ENCODE data around the gene OOSP1.
"Not testable (repeated sequence)": the region's sequence is repeated elsewhere in the genome, so short reads cannot be mapped to it uniquely, and the experiment has no call there.

OOSP1 gene

GRCh38 chr11:59938132-59938531, at the start of gene OOSP1:
TSS of gene OOSP1 (plus strand) at chr11:59938432. CDS start at chr11:59938455, 23 bp downstream.
- DNase-seq = no peak

GRCh38 chr11:59891781-59892181, 46.5 kb upstream of the OOSP1 start:
- no peak for DNase-seq

DNA sequence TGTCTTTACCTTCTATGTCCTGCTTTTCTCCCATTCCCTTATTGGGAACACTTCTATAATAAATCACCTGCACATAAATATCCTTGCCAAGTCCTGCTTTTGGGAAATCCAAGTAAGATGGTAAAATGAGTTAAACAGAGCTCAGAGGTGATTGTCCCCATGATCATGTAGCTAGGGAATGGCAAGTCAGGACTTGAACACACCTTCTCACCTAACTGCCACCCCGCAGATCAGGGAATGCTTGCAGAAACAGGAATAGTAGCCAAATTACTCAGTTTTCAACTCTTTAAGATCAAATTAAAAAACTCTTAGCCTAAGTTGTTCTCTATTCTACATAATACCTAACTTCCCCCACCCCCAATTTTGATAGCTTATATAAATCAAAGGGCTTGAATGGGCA, 43.6 kb upstream of the OOSP1 start:
- DNase-seq = no peak

- DNase-seq = no peak
Observed at GRCh38 chr11:59898046-59898445, 40.2 kb upstream of the OOSP1 start.

DNA sequence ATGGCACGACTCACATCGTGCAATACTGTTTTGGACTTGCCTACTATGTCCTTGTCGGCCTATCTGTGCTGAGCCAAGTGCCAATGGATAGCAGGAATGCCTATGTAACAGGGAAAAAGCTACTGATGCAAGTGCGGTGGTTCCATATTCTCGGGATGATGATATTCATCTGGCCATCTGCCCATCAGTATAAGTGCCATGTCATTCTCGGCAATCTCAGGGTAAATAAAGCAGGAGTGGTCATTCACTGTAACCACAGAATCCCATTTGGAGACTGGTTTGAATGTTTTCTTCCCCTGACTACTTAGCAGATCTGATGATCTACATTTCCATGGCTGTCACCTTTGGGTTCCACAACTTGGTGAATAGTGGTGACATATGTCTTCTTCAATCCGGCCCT, 39.6 kb upstream of the OOSP1 start:
- DNase-seq = no peak

- no peak for DNase-seq
Observed at GRCh38 chr11:59899532-59899931, 38.7 kb upstream of the OOSP1 start.

- DNase-seq = no peak
Observed at GRCh38 chr11:59900366-59901126, 37.7 kb upstream of the OOSP1 start.

DNA sequence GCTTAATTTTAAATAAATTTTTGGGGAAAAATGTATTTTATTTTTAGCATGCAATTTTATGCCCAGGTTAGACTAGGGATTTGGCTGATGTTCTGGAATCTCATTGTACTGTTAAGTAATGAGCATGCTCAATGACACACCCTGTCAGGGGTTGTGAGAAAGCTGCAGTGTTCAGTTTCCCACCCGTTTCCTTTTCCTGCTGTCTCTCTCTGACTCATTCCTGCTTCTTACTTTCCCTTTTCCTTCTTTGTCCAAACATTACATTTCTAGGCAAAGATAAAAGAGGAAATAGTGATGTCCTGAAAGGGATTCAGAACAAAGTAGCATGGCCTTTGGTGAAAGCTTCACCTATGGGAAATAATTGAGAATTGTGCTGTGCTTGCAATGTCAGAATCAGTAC, 36.9 kb upstream of the OOSP1 start:
- DNase-seq = no peak

- DNase-seq = not testable (repeated sequence)
Observed at GRCh38 chr11:59903569-59903968, 34.7 kb upstream of the OOSP1 start.

GRCh38 chr11:59918480-59918879, 19.8 kb upstream of the OOSP1 start:
- no peak for DNase-seq

DNA sequence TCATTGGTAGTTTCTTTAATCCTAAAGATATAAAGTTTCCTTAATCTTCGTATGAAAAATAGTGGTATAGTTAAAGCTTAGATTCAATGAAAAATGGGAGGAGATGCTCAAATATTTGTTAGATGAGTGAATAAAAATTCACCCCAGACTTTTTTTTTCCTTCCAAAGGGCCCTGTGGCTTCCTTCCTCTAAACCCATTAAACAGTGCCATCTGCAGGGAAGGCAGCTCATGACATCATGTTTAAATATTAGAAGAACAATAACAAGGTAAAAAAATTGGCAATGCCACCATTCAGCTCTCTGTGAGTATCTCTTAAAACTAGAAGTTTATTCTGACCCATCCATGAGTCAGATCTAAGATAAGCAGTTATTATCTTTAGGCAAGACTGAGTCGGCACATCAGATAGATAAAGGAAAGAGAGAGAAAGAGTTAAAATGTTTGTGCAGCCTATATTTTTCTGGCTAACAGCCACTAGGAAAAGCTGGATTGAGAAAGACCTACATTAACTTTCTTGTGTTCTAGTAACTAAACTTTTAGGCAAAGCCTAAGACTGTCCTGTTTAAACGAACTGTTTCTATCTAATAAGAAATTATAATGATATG, 19.1 kb upstream of the OOSP1 start:
- peak; percentile 2 for DNase-seq

DNA sequence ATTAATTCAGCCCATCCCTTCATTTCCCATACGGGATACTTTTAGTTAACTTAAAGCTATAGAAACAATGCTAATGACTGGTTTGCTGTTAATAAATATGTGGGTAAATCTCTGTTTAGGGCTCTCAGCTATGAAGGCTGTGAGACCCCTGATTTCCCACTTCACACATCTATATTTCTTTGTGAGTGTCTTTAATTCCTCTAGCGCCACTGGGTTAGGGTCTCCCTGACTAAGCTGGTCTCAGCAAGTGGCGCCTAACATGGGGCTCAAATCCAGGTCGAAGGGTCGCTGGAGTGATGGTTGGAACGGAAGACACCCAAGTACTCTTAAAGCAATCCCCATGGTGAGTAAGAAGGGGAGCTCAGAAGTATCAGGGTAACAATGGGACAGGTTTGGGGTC, 14.4 kb upstream of the OOSP1 start:
- DNase-seq = no peak

DNA sequence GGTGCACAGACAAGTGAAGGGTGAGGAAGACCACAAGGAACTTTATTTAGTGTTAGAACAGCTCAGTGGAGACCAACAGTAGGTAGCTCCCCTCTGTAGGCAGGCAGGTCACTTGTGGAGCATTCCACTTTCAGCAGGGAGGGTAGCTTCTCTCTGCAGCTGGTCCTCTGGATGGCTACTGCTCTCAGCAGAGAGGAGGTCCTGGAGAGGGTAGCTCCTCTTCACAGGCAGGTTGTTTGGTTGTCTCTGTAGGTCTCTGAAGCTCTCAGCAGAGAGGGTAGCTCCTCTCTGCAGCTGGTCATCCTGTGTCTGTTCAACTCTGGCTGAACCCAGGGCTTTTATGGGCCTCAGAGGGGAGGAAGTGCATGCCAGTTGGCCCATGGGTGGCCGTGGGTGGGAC, 6.5 kb upstream of the OOSP1 start:
- DNase-seq = no peak

GRCh38 chr11:59938718-59939117, 486 bp downstream of the OOSP1 start:
- no peak for DNase-seq

DNA sequence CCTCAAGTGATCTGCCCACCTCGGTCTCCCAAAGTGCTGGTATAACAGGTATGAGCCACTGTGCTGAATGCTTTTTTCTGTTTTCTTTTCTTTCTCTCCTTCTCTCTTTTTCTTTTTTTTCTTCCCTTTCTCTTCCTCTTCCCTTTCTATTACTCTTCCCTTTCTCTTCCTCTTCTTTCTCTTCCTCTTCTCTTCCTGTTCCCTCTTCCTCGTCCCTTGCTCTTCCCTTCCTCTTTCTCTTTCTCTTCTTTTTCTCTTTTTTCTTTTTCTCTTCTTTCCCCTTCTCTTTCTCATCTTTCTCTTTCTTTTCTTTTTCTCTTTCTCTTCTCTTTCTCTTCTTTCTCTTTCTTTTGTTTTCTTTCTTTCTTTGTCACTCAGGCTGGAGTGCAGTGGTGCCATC, 1.2 kb downstream of the OOSP1 start:
- DNase-seq = no peak

DNA sequence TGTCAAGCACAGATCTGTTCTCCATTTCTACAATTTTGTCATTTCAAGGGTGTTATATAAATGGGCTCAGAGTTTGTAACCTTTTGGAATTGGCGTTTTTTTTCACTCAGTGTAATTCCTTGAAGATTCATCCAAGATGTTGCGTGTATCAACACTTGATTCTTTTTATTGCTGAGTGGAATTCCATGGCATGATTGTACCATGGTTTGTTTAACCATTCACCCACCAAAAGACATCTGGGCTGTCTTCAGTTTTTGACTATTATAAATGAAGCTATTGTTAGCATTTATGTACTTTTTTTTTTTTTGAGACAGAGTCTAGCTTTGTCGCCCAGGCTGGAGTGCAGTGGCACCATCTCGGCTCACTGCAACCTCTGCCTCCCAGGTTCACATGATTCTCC, 2.9 kb downstream of the OOSP1 start:
- no peak for DNase-seq

- no peak for DNase-seq
Observed at GRCh38 chr11:59943997-59944714, 5.9 kb downstream of the OOSP1 start.

DNA sequence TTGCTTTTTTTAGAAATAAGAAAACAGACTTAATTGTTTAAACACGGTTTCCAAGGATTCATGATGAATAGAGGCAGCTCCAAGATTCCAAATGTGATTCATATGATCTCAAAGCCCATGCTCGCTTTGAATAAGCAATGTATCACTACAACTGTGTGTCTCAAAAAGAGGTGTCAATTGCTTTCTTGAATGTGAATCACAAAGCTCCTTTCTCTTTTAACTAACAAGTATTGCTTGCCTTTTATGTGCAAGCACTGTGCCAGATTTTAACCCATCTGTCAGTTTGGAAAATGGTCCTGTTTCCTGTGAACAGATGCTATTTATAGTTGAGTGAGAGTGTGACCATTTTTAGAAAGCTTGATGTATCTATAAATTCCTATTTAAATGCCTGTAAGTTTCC, 6.5 kb downstream of the OOSP1 start:
- DNase-seq = no peak

DNA sequence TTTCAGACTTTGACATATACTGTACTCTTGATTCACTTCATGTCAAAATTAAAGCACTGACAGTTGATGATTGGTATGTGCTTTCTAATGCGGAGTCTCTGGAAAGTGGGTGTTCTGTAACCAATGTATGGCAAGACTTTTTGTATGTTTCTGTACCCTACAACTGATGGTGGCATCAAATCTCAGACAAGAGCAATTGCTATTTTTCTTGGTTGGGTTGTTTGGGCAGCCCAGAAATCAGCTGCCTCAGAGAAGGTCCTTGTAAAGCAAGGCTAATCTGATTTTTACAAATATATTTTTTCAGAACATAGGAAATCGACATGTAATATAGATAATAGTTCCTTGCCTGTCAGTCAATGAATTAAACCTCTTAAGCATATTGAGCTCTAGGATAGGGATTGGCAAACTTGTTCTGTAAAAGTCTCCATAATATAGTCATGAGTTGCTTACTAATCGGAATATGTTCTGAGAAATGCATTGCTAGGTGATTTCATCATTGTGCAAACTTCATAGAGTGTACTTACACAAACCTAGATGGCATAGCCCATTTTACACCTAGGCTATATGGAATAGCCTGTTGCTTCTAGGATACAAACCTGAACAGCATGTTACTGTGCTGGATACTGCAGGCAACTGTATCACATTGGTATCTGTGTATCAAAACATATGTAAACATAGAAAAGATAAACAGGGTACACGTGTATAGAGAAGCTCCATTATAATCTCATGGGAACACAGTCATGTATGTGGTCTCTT, 15.4 kb downstream of the OOSP1 start:
- DNase-seq = no peak

DNA sequence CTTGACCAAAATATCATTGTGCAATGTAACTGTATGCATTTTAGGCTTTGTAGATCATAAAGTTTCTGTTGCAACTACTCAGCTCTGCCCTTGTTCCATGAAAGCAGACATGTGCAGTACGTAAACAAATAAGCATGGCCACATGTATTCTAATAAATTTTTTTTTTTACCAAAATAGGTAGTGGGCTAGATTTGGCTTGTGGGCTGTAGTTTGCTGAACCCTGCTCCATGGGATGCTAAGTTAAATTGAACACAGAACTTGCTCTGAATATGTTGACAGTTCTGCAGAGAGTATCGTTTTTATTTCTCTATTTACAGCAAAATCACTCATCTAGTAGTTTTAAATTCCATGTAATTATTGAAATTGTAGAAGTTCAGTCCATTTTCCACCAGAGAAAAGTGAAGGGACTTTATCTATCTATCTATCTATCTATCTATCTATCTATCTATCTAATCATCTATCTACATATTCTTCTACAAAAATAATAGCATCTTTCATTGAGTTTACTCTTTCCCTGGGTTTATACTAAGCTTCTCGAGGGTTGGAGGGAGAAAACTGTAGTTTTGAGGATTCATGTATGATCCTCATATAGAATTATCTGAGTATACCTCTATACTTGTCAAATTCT, 16.1 kb downstream of the OOSP1 start:
- DNase-seq = no peak

DNA sequence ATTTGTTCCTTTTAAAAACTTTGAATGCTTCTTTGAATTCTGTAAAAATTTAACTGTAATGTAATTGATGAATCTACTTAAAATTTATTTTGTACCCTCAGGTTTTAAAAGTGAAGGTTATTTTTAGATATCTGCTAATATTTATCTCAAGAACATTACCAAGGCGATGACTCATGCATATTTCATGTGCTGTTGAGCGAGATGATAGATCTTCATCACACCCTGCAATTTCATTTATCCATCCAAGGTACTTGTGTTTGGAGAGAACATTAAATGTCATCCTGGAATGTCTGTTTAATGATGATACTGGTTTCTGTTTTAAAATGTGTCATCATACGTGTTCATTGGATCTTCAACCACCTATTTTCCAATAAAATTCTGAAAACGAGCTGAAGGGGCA, 18.9 kb downstream of the OOSP1 start:
- no peak for DNase-seq

DNA sequence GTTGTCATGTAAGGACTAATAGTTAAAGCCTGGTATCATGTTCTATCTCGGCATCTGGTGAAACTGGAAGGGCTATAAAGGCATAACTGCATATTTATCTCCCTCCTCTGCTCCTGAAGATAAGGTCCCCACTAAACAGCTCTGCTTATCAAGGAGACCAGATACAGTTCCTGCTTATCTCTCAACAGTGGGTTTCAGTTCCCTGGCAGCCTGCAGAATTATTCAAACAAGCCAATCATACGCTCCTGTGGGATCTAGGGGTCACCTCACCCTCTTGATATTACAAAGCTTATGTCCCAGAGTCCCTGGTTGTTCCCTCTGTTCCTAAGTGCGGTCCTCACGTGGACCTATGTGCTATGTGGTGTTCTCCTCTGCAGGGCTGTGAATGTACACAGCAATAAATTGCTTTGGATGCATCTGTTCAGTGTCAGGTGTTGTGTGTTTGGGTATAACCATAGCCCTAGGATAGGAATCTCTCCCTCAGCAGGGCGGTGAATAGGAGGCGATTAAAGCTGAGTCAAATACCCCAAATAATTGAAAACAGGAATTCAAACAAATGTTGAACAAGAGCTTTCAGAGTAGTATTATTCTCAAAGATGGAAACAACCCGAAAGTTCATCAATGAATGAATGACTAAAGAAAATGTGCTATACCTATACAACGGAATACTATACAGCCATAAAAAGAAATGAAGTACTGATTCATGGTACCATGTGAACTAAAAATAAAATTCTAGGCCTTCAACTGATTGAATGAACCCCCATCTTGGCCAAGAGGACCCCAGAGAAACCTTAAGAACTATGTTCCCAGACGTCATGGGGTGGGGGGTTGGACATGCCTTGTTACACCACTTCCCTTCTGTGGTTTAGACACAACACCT, 22.5 kb downstream of the OOSP1 start:
- DNase-seq = no peak

Data from NCI-H1092 treated with DMSO at 0.1 percent for 48 hours (cell line).